Measurements from ENCODE around the gene SLC1A4.

DNA sequence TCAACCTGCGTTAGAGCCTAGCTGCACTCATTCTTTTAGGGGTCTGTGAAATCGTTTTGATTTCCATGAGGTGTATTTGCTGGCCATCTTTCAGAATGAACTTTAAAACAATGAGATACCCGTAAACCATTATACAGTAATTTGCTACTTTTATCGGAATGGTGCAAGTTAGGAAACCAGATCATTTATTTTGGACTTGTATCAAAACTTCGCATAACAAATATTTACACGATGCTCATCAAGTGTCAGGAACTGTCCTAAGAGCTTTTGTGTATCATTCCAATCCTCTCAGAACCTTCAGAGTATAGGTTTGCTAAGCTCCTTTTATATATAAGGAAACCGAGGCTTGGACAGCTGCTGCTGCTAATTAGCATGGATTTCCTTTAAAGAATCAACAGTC is 22.4 kb upstream of the SLC1A4 start:
- TF ChIP-seq YY1 (IDR thresholded peaks at IDR 0.05; ENCODE audit: insufficient read depth, insufficient read length), result no peak
- no peak for TF ChIP-seq ZNF274 (IDR thresholded peaks at IDR 0.05; ENCODE audit: low read depth, low read length)
- no peak for TF ChIP-seq SUZ12 (IDR thresholded peaks at IDR 0.05; ENCODE audit: extremely low read depth, insufficient read depth, insufficient read length)

All from NT2/D1 (cell line).